KMS-11 (cell line): Measurements from ENCODE around the gene MPIG6B.
A peak's percentile ranks its signal among the peaks of the same experiment; 100 is the strongest.

Source experiments
- H2AFZ ChIP-seq: fragments of 200-600 bp; sonication (generic); 2 replicates; pipeline ENCODE4 v1.6.1; 2016; ENCODE audit warnings: antibody characterized with exemption, mixed run types, low read depth
- H3K27ac ChIP-seq: fragments of 200-600 bp; sonication (generic); 2 replicates; pipeline ENCODE4 v1.6.1; 2016; ENCODE audit warnings: mild to moderate bottlenecking, mixed run types
- H3K27me3 ChIP-seq: fragments of 200-600 bp; sonication (generic); 2 replicates; pipeline ENCODE4 v1.6.1; 2017; ENCODE audit warnings: mild to moderate bottlenecking, low read depth, mixed run types, moderate library complexity; ENCODE audit not compliant: insufficient read depth
- H3K36me3 ChIP-seq: fragments of 200-600 bp; sonication (generic); 2 replicates; pipeline ENCODE4 v1.6.1; 2017; ENCODE audit warnings: mild to moderate bottlenecking, mixed run types; ENCODE audit not compliant: insufficient read depth
- H3K4me1 ChIP-seq: fragments of 200-600 bp; sonication (generic); 2 replicates; pipeline ENCODE4 v1.6.1; 2016; ENCODE audit warnings: mild to moderate bottlenecking, low read depth, mixed run types; ENCODE audit not compliant: poor library complexity, severe bottlenecking
- H3K4me2 ChIP-seq: fragments of 200-600 bp; sonication (generic); 2 replicates; pipeline ENCODE4 v1.7.0; 2016; ENCODE audit warnings: mild to moderate bottlenecking, mixed run types
- H3K4me3 ChIP-seq: fragments of 200-600 bp; sonication (generic); IDR thresholded peaks from 2 replicates; pipeline ENCODE4 v1.6.1; 2017; ENCODE audit warnings: low read depth, low read length, mixed read lengths; ENCODE audit not compliant: insufficient read depth
- H3K79me2 ChIP-seq: fragments of 200-600 bp; sonication (generic); 2 replicates; pipeline ENCODE4 v1.6.1; 2016; ENCODE audit warnings: low read depth, mixed run types; ENCODE audit not compliant: insufficient read depth
- H3K9ac ChIP-seq: fragments of 200-600 bp; sonication (generic); 2 replicates; pipeline ENCODE4 v1.6.1; 2016; ENCODE audit warnings: mild to moderate bottlenecking, mixed run types
- H4K20me1 ChIP-seq: fragments of 200-600 bp; sonication (generic); 2 replicates; pipeline ENCODE4 v1.6.1; 2016; ENCODE audit warnings: mild to moderate bottlenecking, mixed run types; ENCODE audit not compliant: insufficient read depth
- TF ChIP-seq, protein P1 (sequence below): fragments of 200-600 bp; sonication (generic); conservative IDR thresholded peaks from 2 replicates; pipeline ENCODE4 v1.6.1; 2017; ENCODE audit warnings: low read depth, mild to moderate bottlenecking, antibody characterized with exemption, low read length, moderate library complexity, mixed read lengths

Gene MPIG6B

DNA sequence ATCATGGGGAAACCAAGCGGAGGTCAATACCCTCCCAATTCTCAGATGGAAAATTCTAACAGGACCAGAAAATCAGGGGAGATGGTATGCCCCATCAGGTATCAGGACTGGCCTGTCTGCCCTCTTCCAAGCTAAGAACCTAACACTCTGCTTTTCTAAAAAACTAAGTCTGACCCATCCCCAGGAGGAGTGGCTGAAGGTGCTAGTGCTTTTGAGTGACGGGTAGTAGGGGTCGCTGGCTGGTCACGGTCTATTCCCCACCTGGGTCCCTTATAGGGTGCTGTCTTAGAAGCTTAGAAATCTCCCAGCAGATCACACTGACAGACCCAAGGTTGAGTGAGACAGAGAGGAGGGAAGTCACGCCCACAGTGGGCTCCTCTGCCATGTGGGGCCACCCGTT, 29.6 kb upstream of the MPIG6B start:
- Histone ChIP-seq H3K27ac (no peak overlapping the region), H3K4me3 (no peak overlapping the region), H3K36me3 (no peaks in the 10 kb centered on the region), H3K4me1 (peaks cover 14% of the 10 kb centered on the region), H3K4me2 (no peak overlapping the region), H2AFZ (no peak overlapping the region), H3K27me3 (no peaks in the 10 kb centered on the region), H3K79me2 (no peaks in the 10 kb centered on the region; the same call in 1 of the 2 replicates), H3K9ac (no peak overlapping the region), H4K20me1 (no peaks in the 10 kb centered on the region)
- TF ChIP-seq, protein P1, sequence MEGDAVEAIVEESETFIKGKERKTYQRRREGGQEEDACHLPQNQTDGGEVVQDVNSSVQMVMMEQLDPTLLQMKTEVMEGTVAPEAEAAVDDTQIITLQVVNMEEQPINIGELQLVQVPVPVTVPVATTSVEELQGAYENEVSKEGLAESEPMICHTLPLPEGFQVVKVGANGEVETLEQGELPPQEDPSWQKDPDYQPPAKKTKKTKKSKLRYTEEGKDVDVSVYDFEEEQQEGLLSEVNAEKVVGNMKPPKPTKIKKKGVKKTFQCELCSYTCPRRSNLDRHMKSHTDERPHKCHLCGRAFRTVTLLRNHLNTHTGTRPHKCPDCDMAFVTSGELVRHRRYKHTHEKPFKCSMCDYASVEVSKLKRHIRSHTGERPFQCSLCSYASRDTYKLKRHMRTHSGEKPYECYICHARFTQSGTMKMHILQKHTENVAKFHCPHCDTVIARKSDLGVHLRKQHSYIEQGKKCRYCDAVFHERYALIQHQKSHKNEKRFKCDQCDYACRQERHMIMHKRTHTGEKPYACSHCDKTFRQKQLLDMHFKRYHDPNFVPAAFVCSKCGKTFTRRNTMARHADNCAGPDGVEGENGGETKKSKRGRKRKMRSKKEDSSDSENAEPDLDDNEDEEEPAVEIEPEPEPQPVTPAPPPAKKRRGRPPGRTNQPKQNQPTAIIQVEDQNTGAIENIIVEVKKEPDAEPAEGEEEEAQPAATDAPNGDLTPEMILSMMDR: no peak

DNA sequence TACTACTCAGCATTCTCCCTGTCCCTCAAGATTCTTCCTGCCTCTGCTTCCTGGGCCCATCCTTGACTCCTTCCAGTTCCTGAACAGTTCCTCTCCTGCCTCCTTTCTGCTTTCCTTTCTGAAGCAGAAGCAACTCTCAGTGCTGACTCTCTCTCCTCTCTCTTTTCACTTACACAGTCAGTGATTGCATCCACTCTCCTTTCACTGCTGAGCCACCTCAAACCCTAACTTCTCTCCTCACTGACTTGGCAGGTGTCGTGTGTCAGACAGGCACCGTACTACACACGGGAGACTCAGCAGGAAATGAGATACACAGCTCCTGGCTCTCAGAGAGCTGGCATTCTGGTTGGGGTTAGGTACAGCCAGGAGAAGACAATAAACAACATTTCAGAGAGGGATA, 25.6 kb upstream of the MPIG6B start:
- Histone ChIP-seq H2AFZ (no peak overlapping the region), H3K27ac (peak overlapping the region; percentile 34; the same call in 1 of the 2 replicates), H4K20me1 (no peaks in the 10 kb centered on the region), H3K4me3 (no peak overlapping the region), H3K4me1 (peaks cover 22% of the 10 kb centered on the region), H3K79me2 (peaks cover 10% of the 10 kb centered on the region; the same call in 1 of the 2 replicates), H3K36me3 (no peaks in the 10 kb centered on the region), H3K27me3 (no peaks in the 10 kb centered on the region), H3K4me2 (no peak overlapping the region), H3K9ac (no peak overlapping the region)
- TF ChIP-seq, protein P1: no peak

DNA sequence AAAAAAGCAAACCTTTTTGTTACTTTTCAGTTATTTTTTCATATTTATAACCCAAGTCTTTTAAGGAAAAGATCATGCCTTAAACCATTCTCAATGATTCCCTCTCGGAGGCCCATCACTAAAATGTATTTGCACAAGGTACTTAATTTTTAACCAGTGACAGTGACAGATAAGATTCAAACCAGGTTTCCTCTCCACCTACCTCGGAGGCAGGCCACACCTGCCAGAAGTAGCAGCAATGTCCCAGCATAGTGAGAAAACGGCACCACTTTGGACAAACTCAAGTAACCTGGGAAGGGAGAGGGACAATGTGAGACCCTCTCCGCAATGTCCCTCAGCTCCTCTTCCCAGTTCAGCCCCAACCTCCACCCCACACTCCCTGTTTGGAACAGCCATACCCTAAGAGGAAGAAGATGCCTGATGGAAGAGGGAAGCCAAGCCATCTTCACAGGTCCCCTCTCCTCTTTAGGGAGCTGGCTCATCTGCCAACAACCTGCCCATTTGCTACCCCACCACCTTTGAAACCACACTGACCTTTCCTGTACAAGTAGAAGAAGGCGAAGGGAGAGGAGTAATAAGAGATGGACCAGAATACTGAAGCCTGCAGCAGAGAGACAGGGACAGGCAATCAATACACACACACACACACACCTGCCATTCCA, 22.3 kb upstream of the MPIG6B start:
- no peak overlapping the region for H3K27ac ChIP-seq
- TF ChIP-seq, protein P1: no peak
- peaks cover 27% of the 10 kb centered on the region for H3K4me1 ChIP-seq
- H3K36me3 ChIP-seq: no peaks in the 10 kb centered on the region
- H3K9ac ChIP-seq: no peak overlapping the region
- peaks cover 11% of the 10 kb centered on the region; the same call in 1 of the 2 replicates for H3K79me2 ChIP-seq
- no peaks in the 10 kb centered on the region for H4K20me1 ChIP-seq
- no peaks in the 10 kb centered on the region for H3K27me3 ChIP-seq
- no peak overlapping the region for H3K4me3 ChIP-seq
- no peak overlapping the region for H2AFZ ChIP-seq
- no peak overlapping the region; the same call in 1 of the 2 replicates for H3K4me2 ChIP-seq

DNA sequence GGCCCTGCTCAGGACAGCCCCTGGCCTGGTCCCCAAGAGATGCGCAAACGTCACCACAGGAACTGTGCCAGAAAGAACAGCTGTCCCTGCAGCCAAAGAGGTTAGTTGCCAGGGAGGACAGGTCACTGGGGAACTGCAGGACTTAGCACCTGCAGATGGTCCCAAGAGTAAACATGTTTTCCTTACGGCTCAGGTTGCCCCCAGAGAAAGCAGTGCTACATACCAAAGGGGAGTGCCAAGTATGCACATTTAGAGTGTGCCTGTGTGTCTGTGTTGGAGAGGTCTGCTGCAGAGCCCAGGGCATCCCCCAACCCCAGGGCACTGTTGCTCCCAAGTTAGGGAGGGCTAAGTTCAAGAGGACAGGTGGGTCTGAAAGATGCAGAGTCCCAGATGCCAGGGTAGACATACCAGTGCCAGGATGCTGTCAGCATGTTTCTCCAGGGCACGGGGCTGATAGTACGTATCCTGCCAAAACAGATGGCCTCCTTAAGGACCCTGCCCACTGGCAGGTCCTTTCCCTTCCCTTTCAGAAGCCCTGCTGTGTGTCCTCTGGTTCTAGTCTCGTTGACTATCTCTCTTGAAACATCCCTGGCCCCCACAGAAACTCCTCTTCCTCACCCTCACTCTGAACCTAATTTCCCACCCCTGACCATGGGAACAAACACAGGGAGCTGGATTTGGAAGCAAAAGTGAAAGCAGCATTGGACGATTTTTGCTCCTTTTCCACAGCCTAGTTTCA, 21.3 kb upstream of the MPIG6B start:
- peak overlapping the region; percentile 92; the same call in 1 of the 2 replicates for H2AFZ ChIP-seq
- peaks cover 11% of the 10 kb centered on the region; the same call in 1 of the 2 replicates for H3K79me2 ChIP-seq
- TF ChIP-seq, protein P1: no peak
- H3K36me3 ChIP-seq: no peaks in the 10 kb centered on the region
- peak overlapping the region; percentile 79; the same call in 1 of the 2 replicates for H3K9ac ChIP-seq
- H3K27me3 ChIP-seq: no peaks in the 10 kb centered on the region
- no peak overlapping the region for H3K4me3 ChIP-seq
- H3K4me1 ChIP-seq: peaks cover 27% of the 10 kb centered on the region
- peak overlapping the region; percentile 62; the same call in 1 of the 2 replicates for H3K27ac ChIP-seq
- H4K20me1 ChIP-seq: no peaks in the 10 kb centered on the region
- H3K4me2 ChIP-seq: peak overlapping the region; percentile 77
